ENCODE measurements around the gene MACROD1.
"Not testable (repeated sequence)": the region's sequence is repeated elsewhere in the genome, so short reads cannot be mapped to it uniquely, and the experiment has no call there.

MACROD1 gene

DNA sequence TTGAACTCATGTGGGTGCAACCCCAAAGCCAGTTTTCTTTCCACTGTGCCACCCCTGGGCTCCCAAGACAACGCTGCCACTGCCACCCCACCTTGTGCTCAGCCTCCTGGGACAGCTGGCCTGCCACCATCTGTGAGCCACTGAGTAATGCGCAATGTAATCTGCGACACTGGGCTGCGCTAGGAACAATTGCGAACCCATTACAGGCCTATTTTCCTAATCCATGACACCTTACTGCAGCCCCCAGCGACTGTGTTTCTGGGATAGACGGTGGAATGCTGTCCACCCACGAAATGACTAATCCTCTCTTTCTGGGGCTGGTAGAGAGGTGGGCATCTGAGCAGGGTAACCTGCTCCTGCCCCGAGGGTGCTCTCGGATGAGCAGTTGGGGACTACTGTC lies 108.0 kb downstream of the MACROD1 start:
- no peak for DNase-seq (ENCODE audit: low spot score)

DNA sequence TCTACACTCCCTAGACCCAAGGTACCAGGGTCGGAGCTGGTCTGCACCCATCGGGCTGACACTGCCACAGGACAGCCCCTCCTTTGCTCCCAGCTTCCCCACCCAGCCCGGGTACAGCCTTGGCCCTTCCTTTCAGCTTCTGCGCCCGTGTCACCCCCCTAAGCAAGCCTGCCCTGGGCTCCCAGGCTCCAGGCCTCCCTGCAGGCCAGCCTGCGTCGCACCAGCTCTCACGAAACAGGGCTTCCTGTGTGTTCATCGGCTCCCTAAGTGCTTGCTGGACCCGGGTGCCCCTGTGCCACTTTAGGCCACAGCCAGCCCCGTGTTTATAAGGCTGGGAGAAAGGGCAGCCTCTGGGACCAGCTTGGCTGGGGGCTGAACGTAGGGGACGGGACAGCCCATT lies 109.1 kb downstream of the MACROD1 start:
- no peak for DNase-seq (ENCODE audit: low spot score)

DNA sequence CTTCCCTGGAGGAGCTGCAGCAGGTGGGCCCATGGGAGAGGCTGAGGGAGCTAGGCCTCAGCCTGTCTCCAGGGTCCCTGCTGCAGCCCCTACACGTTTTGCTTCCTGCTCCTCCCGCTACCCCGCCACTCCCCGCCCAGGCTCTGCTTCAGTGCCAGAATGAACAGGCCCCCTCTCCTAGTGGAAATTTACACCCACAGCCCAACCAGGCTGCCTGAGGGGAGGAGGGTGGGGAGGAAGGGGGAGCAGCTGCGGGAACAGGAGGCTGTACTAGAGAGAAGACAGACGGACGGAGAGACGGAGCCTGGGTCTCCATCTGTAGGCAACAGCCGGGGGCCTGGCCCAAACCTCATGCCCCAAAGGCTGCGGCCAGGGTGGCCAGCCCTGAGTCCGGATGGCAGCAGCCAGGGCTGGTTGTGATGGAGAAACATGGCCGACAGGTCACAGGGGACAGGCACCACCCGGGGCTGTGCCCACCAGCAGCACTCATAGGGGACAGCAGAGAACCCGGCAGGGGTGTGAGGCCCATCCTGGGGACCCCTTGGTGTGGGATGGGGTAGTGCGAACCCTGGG lies 109.6 kb downstream of the MACROD1 start:
- DNase-seq (ENCODE audit: low spot score) = no peak

DNA sequence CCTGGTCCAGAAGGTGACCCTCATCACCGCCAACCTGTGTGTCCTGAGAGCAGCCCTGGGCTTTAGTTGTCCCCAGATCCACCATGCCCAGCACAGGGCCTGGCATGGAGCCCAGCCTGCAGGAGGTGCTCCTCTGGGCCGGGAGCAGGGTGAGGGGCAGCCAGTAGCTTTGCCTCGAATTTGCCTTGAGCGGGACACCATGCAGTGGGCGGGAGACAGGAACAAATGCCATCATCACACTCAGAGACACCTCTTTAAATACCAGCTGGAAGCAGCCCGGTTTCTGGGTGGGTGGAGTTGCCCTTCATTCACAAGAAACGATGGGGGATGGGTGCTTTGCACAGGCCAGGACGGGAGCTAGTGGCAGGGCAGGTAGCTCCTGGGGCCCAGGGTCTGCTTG lies 110.8 kb downstream of the MACROD1 start:
- DNase-seq (ENCODE audit: low spot score) = no peak

DNA sequence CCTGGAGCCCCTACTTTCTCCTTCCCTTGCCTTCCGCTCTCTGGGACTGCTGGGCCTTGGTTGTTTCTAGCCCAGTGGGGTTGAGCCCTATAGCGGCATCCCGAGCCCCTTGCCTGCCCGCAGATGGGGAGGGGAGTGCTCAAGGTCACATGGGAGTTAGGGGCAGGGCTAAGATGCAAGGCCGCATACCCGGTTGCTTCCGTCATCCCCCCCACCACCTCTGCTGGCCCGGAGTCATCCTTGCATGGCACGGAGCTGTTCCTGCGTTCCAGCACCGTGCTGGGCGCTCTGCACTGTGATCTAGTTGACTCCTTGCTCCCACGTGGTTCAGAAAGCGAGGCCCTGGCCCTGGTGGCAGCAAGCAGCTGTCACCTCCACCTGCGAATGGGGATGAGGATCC lies 112.2 kb downstream of the MACROD1 start:
- no peak for DNase-seq (ENCODE audit: low spot score)

DNA sequence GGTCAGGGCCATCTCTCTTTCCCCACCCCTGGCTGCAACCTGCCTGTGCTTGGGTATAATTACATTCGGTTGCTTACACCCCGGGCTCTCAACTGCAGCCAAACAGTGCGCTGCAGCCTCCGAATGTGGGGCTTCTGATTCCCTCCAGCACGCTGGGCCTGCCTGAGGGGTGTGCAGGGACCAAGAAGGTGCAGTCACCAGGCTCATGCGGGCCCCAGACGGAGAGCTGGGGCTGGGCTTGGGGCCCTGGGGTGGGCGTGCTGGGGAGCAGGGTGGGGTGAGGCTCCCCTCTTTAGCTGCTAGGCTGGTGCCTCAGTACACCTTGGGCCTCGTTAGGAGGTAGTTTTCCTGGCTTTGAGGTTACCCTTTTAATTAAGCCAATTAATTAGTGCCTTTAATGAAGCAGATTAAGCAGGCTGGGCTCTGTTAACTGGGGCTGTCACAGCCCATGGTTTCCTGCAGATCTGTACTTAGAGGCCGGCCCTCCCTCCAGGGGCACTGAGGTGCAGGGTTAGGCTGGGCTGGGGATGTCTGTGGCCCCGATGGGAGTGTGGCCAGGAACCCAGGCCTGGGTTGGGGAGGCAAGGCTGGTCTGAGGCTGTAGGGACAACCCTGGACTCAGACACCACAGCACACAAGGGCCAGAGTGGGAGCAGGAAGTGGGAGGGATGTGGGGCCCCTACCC lies 112.8 kb downstream of the MACROD1 start:
- DNase-seq (ENCODE audit: low spot score) = no peak

DNA sequence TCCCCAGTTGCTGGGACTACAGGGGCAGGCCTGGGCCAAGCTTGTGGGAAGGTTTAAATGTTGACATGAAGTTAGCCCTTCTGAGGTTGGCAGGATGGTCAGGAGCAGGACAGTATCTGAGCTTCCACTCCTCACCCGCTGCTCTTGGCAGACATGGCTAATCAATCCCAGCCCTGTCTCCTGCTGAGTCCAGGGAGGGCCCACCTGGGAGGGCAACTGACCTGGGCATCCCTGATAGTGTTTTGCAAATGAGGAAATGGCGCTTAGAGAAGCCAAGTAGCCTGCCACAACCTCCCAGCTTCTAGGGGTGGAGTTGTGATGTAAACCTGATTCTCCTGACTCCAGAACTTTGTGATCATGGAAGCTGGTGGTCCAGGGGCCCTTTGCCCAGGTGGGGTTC lies 113.5 kb downstream of the MACROD1 start:
- DNase-seq (ENCODE audit: low spot score) = no peak

DNA sequence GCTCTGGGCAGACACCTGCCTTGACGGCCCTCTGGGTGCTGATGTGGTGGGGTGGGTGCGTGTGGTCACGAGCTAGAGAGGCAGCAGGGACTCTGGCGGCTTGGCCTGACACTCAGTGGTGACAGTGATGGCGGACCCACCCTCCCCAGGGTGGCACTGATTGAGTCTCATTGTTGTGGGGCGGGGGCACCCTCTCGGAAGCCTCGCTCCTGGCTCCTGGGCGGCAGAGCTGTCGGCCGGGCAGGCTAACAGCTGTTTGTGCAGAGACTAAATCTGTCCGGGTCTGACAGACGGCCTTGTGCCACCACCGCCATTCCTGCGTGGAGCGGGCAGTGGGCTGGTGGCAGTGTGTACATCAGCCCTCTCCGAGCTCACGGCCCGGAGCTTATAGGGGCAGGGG lies 114.6 kb downstream of the MACROD1 start:
- no peak for DNase-seq (ENCODE audit: low spot score)

DNA sequence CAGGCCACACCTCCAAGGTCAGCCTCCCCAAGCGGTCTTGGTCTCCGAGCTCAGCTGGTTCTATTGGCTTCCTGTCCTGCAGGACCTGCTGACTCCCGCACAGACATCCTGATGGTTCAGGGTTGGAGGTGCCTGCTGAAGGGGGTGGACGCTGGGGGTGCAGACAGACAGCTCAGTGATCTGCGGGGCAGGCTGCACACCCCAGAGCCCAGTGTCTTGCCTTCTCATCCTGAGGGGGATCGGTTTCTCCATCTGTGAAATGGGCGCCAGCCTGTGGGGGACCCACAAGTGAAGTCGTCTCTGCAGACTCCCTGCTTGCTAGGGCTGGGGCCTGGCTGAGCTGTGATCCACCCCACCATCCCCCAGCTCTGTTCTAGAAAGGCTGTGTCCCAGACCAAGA lies 116.4 kb downstream of the MACROD1 start:
- DNase-seq (ENCODE audit: low spot score) = no peak

DNA sequence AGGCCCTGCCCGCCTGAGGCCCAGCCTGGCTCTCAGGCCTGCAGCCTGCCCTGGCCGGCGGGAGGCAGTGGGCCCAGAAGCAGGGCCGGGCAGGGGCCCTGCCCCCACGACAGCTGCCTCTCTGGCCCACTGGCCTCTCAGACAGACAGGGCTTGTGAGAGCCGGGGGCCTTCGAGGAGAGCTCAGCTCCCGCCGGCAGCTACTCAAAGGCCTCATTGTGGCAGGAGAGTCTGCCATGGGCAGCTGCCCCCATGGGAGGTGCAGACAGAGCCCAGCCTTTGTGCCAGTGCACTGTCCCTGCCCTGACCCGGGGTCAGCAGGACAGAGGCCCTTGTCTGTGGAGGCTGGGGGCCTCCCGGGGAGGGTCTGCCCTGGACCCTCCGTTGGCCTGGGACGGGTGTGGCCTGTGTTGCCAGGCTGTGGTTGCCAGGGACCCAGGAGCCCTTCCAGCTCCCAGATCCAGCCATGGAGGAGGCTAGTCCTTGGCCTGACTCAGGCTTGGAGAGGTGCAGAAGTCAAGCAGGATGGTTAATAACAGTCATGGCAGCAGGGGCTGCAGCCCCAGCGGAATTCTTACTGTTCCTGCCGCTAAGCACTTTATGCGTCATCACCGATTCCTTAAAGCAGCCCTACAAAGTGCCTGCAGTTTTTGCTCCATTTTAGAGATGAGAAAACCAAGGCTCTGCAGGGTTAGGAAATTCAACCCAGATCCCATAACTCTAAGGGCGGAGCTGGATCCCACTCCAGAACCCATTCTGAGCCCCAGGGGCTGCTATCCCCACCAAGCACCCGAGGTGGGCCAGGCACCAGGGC lies 117.7 kb downstream of the MACROD1 start:
- no peak for DNase-seq (ENCODE audit: low spot score)

DNA sequence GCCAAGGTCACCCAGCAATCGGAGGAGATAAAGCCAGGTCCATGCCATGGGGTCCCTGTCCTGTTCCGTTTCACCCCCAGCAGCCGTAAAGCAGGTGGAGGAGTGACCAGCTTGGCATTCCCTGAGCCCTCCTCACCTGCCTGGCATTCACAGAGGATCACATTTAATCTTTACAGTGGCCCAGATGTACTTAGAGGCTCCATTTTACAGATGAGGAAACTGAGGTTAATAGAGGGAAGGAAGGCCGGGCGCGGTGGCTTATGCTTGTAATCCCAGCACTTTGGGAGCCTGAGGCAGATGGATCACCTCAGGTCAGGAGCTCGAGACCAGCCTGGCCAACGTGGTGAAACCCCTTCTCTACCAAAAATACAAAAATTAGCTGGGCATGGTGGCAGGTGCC lies 118.5 kb downstream of the MACROD1 start:
- DNase-seq (ENCODE audit: low spot score) = not testable (repeated sequence)

DNA sequence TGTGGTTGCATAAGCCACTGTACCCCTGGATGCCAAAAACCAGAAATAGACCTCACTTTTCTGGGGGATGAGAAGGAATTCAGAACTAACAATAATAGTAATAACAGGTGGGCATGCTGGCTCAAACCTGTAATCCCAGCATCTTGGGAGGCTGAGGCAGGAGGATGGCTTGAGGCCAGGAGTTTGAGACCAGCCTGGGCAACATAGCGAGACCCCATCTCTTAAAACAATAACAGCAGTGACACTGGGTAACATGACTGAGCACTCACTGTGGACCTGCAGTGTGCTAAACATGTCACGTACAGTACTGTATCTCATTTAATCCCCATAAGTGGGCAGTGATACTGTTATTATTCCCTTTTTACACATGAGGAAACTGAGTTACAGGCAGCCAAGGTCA lies 120.2 kb downstream of the MACROD1 start:
- DNase-seq (ENCODE audit: low spot score) = no peak

DNA sequence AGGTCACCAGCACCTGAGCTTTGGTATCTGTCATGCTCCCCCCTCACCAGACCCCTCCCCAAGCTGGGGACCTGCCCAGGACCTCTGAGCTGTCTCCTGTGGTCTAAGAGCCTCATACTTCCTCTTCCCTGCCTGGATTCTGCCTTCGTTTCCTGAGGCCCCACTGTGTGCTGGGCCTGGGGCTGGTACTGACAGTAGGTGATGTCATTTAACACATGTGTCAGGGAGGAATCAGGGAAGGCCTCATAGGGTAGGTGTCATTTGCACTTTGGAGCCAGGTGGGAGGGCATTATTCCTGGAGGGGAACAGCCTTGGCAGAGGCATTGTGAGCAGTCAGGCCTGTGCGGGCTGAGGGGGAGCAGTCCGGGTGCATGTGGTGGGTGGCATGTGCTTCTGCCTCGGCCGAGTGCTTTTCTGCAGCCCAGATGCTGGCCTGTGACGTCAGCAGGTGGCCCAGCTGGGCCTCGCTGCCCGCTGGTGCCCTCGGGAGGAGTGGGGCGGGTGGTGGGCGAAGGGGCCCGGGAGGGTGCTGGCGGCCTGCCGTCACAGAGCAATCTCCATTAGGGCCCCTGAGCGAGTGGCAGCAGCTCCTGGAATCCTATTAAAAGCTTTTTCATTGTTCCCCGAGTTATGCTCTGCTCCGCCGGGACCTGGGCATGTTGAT lies 121.1 kb downstream of the MACROD1 start:
- no peak for DNase-seq (ENCODE audit: low spot score)

DNA sequence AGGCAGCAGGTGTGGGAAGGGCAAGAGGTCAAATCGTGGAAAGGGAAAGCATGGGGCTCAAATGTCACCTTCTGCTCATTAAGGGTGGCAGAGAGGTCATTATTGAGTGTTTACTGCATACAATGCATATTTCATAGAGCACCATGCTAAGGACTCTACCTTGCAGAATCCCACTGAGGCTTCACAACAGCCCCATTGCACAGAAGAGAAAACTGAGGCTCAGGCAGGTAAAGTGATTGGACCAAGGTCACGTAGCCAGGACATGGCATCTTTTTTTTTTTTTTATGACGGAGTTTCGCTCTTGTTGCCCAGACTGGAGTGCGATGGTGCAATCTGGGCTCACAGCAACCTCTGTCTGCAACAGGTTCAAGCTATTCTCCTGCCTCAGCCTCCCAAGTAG lies 122.4 kb downstream of the MACROD1 start:
- DNase-seq (ENCODE audit: low spot score) = no peak

DNA sequence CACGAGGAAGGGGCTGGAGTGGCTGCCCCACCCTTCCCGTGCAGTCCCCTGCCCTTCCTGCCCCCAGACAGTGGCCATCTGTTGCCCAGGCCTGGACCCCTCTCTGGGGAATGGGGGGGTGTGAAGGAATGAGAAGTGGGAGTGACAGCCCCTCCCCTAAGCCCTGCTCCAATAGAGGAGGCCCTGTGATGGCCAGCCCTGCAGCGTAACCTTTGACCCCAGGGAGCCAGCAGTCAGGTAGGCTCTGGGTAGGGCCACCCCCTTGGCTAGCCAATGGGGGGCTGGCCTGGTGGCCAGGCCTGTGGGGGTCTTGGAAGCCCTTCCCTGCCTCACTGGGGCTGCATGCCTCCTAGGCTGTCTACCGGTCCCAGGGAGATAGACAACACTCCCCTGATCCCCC lies 123.6 kb downstream of the MACROD1 start:
- no peak for DNase-seq (ENCODE audit: low spot score)

DNA sequence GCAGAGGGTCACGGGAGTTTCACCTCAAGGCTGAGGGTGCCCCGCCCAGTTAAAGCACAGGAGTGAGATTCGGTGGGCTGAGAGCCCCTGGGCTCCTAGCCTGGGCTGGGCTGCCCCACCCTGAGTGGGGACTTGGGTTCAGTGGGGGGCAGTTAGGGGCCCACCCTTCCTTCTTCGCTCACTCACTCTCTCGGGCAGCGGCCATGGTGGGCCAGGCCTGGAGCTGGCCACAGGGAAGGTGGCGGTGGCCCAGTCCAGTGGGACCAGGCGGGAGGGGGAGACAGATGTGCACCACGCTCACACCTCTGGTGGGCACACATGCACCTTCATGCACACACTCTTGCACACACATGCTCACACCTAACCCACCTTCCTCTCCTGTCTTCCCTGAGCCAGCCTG lies 124.1 kb downstream of the MACROD1 start:
- no peak for DNase-seq (ENCODE audit: low spot score)

DNA sequence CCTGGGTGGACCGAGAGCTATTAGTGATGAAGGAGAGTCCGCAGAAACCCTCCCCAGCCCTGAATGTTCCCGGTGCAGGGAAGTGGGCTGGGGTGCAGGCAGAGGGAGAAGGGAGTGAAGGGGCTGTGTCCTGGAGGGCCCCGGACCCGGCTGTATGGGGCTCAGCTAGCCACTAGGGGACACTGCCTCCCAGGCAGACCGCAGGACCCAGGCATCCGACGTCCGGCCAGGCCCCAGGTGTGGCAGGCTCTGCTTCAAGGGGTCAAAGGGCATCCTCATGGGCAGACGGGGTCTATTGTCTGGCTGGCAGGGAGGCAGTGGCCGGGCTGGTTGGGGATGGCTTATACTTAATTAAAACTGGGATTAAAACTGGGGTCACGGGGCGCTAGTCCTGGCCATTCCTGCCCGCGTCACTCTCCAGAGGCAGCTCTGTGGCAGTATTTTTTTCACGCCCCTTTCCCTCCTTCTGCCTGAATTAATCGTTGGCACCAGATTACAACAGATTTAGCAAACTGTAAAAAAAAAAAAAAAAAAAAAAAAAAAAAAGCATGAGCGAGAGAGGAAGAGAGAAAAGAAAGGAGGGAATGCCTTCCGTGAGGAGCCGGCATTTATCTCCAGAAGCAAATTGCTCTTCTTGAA lies 125.1 kb downstream of the MACROD1 start:
- no peak for DNase-seq (ENCODE audit: low spot score)

DNA sequence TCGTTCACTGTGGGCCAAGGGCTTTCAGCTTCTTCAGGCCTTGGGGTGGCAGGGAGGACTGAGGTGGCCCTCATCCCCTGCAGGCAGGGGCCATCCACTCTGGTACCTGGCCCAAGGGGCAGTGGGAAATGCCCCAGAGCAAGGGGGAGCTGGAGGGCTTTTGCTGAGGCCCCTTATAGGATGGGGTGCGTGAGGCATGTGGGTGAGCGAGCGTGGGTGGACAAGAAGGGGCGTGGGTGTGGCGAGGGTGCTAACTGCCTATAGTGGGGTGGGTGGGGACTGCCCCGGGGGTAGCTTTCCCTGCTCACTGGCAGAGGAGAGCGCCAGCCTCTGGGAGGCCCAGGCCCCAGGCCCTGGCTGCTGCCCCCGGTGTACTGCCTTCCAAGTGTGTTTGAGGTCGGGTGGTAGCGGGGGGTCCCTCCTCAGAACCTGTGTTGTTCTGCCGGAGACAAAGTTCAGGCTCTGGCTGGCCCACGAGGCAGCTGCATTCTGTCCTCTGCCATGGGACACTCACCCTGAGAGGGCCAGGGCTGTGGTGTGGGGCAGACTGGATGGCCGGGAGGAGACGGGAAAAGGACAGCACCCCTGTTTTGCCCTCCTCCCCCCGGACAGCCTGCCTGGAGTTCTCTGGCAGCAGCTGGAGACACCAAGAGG lies 126.8 kb downstream of the MACROD1 start:
- DNase-seq (ENCODE audit: low spot score) = no peak

DNA sequence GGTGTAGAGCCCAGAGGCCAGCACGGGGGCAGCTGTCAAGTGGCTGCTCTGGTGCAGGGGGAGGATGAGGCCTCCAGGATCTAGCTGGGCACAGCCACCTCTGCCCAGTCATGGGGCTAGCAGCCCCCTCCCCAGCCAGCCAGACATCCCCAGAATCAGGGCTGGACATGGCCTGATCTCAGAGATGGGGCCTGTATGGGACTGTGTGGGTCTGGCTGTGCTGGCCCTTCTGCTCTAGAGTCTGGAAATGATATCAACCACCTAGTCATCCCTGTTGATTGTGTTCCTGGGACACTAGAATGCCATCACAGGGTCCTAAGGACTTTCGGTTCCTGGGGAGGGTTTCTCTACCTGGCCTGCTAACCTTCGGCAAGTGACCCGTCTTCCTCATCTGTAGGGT lies 127.4 kb downstream of the MACROD1 start:
- DNase-seq (ENCODE audit: low spot score) = no peak

DNA sequence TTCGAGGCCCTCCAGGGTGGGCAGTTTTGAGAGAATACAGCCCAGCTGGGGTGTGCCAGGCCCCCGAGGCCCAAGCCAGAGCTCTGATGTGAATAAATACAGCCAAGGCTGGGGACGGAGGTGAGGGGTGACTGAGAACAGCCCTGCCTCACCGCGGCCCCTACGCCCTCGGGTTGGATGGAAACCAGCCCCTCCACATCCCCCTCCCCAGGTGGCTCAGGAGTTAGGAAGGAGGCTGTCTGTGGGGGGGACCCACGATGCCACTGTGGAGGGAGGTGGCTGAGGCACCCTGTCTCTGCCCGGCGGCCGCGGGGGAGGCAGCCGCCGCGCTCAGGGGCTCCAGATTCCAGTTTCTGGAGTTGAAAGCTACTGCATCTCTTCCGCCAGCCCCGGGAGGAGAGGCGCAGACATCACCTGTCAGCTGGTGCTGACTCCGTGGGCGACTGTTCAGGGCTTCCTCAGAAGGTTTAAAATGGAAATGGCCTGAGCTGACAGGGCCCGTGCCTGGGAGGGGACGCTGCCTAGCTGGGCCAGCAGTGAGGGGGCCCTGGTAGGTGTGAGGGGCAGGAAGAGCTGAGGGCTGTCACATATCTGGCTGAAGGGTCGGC lies 128.8 kb downstream of the MACROD1 start:
- DNase-seq (ENCODE audit: low spot score) = no peak
